C4-2B (cell line): ENCODE results near the gene KRTAP4-8.
"Not testable (repeated sequence)": the region's sequence is repeated elsewhere in the genome, so short reads cannot be mapped to it uniquely, and the experiment has no call there.

Experiments used
- CTCF ChIP-seq: fragments of 450-650 bp; conservative IDR thresholded peaks from 2 replicates; pipeline ENCODE4 v1.5.1; 2017; ENCODE audit warnings: mild to moderate bottlenecking
- ZFX ChIP-seq: fragments of 450-650 bp; IDR thresholded peaks from 2 replicates; pipeline ENCODE4 v1.6.1; 2017

DNA sequence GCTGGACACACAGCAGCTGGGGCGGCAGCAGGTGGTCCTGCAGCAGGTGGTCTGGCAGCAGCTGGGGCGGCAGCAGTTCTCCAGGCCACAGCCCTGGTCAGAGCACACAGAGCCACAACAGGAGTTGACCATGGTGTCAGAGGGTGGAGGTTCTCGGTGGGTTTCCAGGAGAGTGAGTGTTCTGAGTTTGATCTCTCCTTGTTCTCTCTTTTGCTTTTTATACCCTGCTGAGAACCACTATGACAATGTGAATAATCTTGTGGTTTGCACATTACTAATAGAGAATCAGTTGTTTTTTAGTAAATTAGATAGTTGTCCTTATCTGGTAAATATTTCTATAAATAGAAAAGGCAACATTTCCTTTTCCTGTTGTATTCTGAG lies 26.0 kb upstream of the KRTAP4-8 start, which contains the start of gene KRTAP4-12:
- TF ChIP-seq CTCF, ZFX: not testable (repeated sequence)
